ENCODE data around the gene EIF4E1B.

Gene EIF4E1B

GRCh38 chr5:176614805-176615478 lies 15.5 kb upstream of the EIF4E1B start:
- H3K4me3 ChIP-seq (ENCODE audit: low read depth, low read length): no peak overlapping the region
- TF ChIP-seq CTCF (IDR thresholded peaks at IDR 0.05; ENCODE audit: low read depth, low read length): no peak

GRCh38 chr5:176616511-176616910 lies 14.0 kb upstream of the EIF4E1B start:
- no peak overlapping the region for H3K4me3 ChIP-seq (ENCODE audit: low read depth, low read length)
- TF ChIP-seq CTCF (IDR thresholded peaks at IDR 0.05; ENCODE audit: low read depth, low read length): no peak

- no peak for TF ChIP-seq CTCF (IDR thresholded peaks at IDR 0.05; ENCODE audit: low read depth, low read length)
- H3K4me3 ChIP-seq (ENCODE audit: low read depth, low read length): no peak overlapping the region
These were observed 11.7 kb upstream of the EIF4E1B start for GRCh38 chr5:176618783-176619182.

- no peak overlapping the region for H3K4me3 ChIP-seq (ENCODE audit: low read depth, low read length)
- TF ChIP-seq CTCF (IDR thresholded peaks at IDR 0.05; ENCODE audit: low read depth, low read length): peak; percentile 36
These were observed 11.3 kb upstream of the EIF4E1B start for GRCh38 chr5:176619203-176619568.

- TF ChIP-seq CTCF (IDR thresholded peaks at IDR 0.05; ENCODE audit: low read depth, low read length): no peak; the same call in 1 of the 2 replicates
- H3K4me3 ChIP-seq (ENCODE audit: low read depth, low read length): 0 out of 2 replicates have a peak overlapping the region, but pooled peaks have one; percentile 5
These were observed 10.7 kb upstream of the EIF4E1B start for GRCh38 chr5:176619569-176620332.

GRCh38 chr5:176620333-176620981 lies 10.0 kb upstream of the EIF4E1B start:
- peak overlapping the region; percentile 21; the same call in 1 of the 2 replicates for H3K4me3 ChIP-seq (ENCODE audit: low read depth, low read length)
- no peak for TF ChIP-seq CTCF (IDR thresholded peaks at IDR 0.05; ENCODE audit: low read depth, low read length)

GRCh38 chr5:176621661-176622079 lies 8.8 kb upstream of the EIF4E1B start:
- no peak for TF ChIP-seq CTCF (IDR thresholded peaks at IDR 0.05; ENCODE audit: low read depth, low read length)
- H3K4me3 ChIP-seq (ENCODE audit: low read depth, low read length): no peak overlapping the region
